Measurements from ENCODE around the gene KCNA10. TPM values are rescaled to one million over a fixed set of nuclear protein-coding genes. Genes with fewer than 3 reads are reported as not detected.

KCNA10 gene
- total RNA-seq, 1 donor from 2014 or later = not detected

DNA sequence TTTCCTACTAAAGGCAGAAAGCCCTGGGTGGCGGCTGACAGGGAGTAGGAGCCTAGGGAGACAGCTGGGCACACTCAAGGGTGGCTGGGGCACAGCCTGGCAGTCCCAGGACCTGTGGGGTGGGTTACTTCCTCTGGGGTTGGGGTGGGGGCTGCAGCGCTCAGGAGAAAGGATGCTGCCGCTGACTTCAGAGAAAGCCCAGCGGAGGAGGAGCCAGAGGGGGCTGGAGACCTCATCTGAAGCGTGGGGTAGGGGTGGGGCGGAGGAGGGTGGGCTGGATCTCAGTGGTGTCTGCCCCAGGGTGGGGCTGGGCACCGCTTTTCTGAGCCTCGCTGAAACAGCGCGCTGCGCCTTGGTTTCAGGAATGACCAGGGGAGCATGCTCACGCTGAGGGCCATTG lies 30.8 kb downstream of the KCNA10 start:
- no peak overlapping the region for H3K4me3 Mint-ChIP-seq
- CTCF ChIA-PET = interaction anchor here (0.7 kb wide), 1 partner anchor 281 kb away, joined by 3 read pairs; no protein-coding TSS in a partner anchor
- H3K4me1 Mint-ChIP-seq = no peaks in the 10 kb centered on the region
- POLR2A ChIA-PET = no interaction called here
- intact Hi-C loops (cut with micrococcal nuclease) = no loop called here
- TF ChIP-seq, protein P1, sequence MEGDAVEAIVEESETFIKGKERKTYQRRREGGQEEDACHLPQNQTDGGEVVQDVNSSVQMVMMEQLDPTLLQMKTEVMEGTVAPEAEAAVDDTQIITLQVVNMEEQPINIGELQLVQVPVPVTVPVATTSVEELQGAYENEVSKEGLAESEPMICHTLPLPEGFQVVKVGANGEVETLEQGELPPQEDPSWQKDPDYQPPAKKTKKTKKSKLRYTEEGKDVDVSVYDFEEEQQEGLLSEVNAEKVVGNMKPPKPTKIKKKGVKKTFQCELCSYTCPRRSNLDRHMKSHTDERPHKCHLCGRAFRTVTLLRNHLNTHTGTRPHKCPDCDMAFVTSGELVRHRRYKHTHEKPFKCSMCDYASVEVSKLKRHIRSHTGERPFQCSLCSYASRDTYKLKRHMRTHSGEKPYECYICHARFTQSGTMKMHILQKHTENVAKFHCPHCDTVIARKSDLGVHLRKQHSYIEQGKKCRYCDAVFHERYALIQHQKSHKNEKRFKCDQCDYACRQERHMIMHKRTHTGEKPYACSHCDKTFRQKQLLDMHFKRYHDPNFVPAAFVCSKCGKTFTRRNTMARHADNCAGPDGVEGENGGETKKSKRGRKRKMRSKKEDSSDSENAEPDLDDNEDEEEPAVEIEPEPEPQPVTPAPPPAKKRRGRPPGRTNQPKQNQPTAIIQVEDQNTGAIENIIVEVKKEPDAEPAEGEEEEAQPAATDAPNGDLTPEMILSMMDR (IDR thresholded peaks at IDR 0.05) = no peak
- no peak overlapping the region for H3K27ac Mint-ChIP-seq
- H3K27me3 Mint-ChIP-seq = peaks cover 18% of the 10 kb centered on the region
- DNase-seq (no peak), ATAC-seq (ENCODE audit: low read depth) (no peak)
- H3K36me3 Mint-ChIP-seq (ENCODE audit: low read depth) = no peaks in the 10 kb centered on the region
- no peaks in the 10 kb centered on the region for H3K9me3 Mint-ChIP-seq

GRCh38 chr1:110487726-110488125 lies 31.2 kb downstream of the KCNA10 start:
- no peaks in the 10 kb centered on the region for H3K4me1 Mint-ChIP-seq
- no peak for ATAC-seq (ENCODE audit: low read depth)
- TF ChIP-seq, protein P1 (IDR thresholded peaks at IDR 0.05) = no peak
- POLR2A ChIA-PET = no interaction called here
- peaks cover 19% of the 10 kb centered on the region for H3K27me3 Mint-ChIP-seq
- no peak for DNase-seq
- intact Hi-C loops (cut with micrococcal nuclease) = no loop called here
- H3K4me3 Mint-ChIP-seq = no peak overlapping the region
- H3K27ac Mint-ChIP-seq = no peak overlapping the region
- no peaks in the 10 kb centered on the region for H3K9me3 Mint-ChIP-seq
- H3K36me3 Mint-ChIP-seq (ENCODE audit: low read depth) = no peaks in the 10 kb centered on the region
- CTCF ChIA-PET = no interaction called here

DNA sequence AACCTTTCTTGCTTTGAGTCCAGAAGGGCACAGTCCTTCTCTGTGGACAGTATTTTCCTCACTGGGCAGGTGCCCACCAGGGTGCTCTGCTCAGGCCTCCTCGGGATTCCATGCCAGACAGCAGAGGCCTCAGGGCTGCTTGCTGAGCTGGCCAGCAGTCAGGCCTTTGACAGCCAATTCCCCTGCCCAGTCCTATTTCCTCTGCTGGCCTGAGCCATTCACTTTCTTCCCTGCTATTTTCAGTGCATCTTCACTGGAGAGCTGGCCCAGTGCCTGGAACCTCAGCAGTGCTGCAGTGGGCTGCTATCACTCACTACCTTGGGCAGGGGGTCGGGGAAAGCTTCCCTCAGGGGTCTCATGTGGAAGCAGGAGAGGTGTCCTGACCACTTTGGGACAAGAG lies 33.2 kb downstream of the KCNA10 start:
- Mint-ChIP-seq H3K9me3 (no peaks in the 10 kb centered on the region), H3K4me3 (no peak overlapping the region), H3K27ac (no peak overlapping the region), H3K4me1 (no peaks in the 10 kb centered on the region), H3K36me3 (ENCODE audit: low read depth) (no peaks in the 10 kb centered on the region), H3K27me3 (peaks cover 27% of the 10 kb centered on the region)
- no peak for ATAC-seq (ENCODE audit: low read depth)
- intact Hi-C loops (cut with micrococcal nuclease) = no loop called here
- no peak for DNase-seq
- TF ChIP-seq, protein P1 (IDR thresholded peaks at IDR 0.05) = no peak
- ChIA-PET POLR2A (no interaction called here), CTCF (interaction anchor here (1.0 kb wide), 1 partner anchor 10 kb away, joined by 3 read pairs; no protein-coding TSS in a partner anchor)

GRCh38 chr1:110484801-110485200 lies 34.2 kb downstream of the KCNA10 start:
- H3K4me3 Mint-ChIP-seq = no peak overlapping the region

GRCh38 chr1:110483308-110483685 lies 35.7 kb downstream of the KCNA10 start:
- peaks cover 35% of the 10 kb centered on the region for H3K27me3 Mint-ChIP-seq
- ChIA-PET CTCF (interaction anchor here (1.5 kb wide), 1 partner anchor 12 kb away, joined by 7 read pairs; no protein-coding TSS in a partner anchor), POLR2A (no interaction called here)
- no peak for DNase-seq
- no peaks in the 10 kb centered on the region for H3K4me1 Mint-ChIP-seq
- ATAC-seq (ENCODE audit: low read depth) = no peak
- TF ChIP-seq, protein P1 (IDR thresholded peaks at IDR 0.05) = no peak
- intact Hi-C loops (cut with micrococcal nuclease) = no loop called here
- no peak overlapping the region for H3K27ac Mint-ChIP-seq
- no peaks in the 10 kb centered on the region for H3K36me3 Mint-ChIP-seq (ENCODE audit: low read depth)
- H3K9me3 Mint-ChIP-seq = no peaks in the 10 kb centered on the region
- H3K4me3 Mint-ChIP-seq = no peak overlapping the region

More at GRCh38 chr1:110484801-110485200, 34.2 kb downstream of the KCNA10 start:
- no peaks in the 10 kb centered on the region for H3K4me1 Mint-ChIP-seq
- H3K27me3 Mint-ChIP-seq = peaks cover 30% of the 10 kb centered on the region
- DNase-seq (no peak), ATAC-seq (ENCODE audit: low read depth) (no peak)
- no peak overlapping the region for H3K27ac Mint-ChIP-seq
- ChIA-PET CTCF (interaction anchor here (1.0 kb wide), 1 partner anchor 11 kb away, joined by 3 read pairs; no protein-coding TSS in a partner anchor), POLR2A (no interaction called here)
- intact Hi-C loops (cut with micrococcal nuclease) = no loop called here
- no peaks in the 10 kb centered on the region for H3K36me3 Mint-ChIP-seq (ENCODE audit: low read depth)
- no peaks in the 10 kb centered on the region for H3K9me3 Mint-ChIP-seq
- TF ChIP-seq, protein P1 (IDR thresholded peaks at IDR 0.05) = no peak

Measured in activated B cell treated with CpG ODN at 0.5 μM for 24 hours (primary cell).